Right cardiac atrium (tissue), 5 donors: ENCODE data around the gene ACOXL. TPM values are rescaled to one million over a fixed set of nuclear protein-coding genes. Genes with fewer than 3 reads are reported as not detected.

Source experiments
- ATAC-seq, 2 donors: fragments of 200-7000 bp; cut with Tn5 transposase; one replicate each; pipeline versions ENCODE4 v1.8.0 to v1.9.1; 2020; ENCODE audit warnings: moderate library complexity in 2 of 2, mild to moderate bottlenecking in 1 of 2
- DNase-seq, 3 donors: peaks; one replicate each; pipeline ENCODE4 v3.0.0-alpha.2; 2020
- H3K27ac ChIP-seq: one replicate; pipeline ENCODE4 v1.5.1; 2013; ENCODE audit warnings: mild to moderate bottlenecking, low read length, control low read depth, moderate library complexity
- H3K27me3 ChIP-seq: one replicate; pipeline ENCODE4 v1.6.1; 2013; ENCODE audit not compliant: control insufficient read depth, insufficient read depth
- H3K4me1 ChIP-seq: one replicate; pipeline ENCODE4 v1.6.1; 2013; ENCODE audit warnings: low read length; ENCODE audit not compliant: control insufficient read depth, insufficient read depth
- H3K4me3 ChIP-seq: one replicate; pipeline ENCODE4 v1.5.1; 2013; ENCODE audit warnings: low read length, control low read depth
- H3K9me3 ChIP-seq: one replicate; pipeline ENCODE4 v1.6.1; 2013; ENCODE audit warnings: low read length; ENCODE audit not compliant: control insufficient read depth
- WGBS: extraction: QIAGEN DNeasy Blood & Tissue Kit; methylation state at CpG from one replicate; pipeline ENCODE4 v1.1.7; 2013; 5-methylcytosine and 5-hydroxymethylcytosine counted together
- intact Hi-C, 4 donors: fragments of 100-400 bp; cut with DNase I; formaldehyde crosslinking; loops; one replicate each; pipeline versions ENCODE4 v1.11.0 to v1.14.0; 2022 to 2023
- polyA plus RNA-seq: library from polyadenylated mRNA; stranded (reverse); fragments of 200-250 nt; gene quantifications from one replicate; pipeline ENCODE4 v1.2.3, GENCODE V29; 2013
- total RNA-seq, 4 donors: library from RNA; stranded (reverse); fragmentation: NEBNext Ultra II Directional; extraction: Animal tissue kit (Norgen Biotek cat#: 25700); gene quantifications; one replicate each; pipeline ENCODE4 v1.2.1, GENCODE V29; 2021
- donor health status: healthy with polysubstance abuse.
- donor health status: DM: no; HTN: yes; CAD: no.
- donor health status: DM: no; HTN: no; CAD: no.
- donor health status: DM: no; HTN: yes; CAD: no; lungs with severe emphysema.
- donor health status: DM: yes; HTN: yes; CAD: no.

The ACOXL gene
- total and polyA plus RNA-seq, 5 donors = 0.02 TPM; not detected in 4

DNA sequence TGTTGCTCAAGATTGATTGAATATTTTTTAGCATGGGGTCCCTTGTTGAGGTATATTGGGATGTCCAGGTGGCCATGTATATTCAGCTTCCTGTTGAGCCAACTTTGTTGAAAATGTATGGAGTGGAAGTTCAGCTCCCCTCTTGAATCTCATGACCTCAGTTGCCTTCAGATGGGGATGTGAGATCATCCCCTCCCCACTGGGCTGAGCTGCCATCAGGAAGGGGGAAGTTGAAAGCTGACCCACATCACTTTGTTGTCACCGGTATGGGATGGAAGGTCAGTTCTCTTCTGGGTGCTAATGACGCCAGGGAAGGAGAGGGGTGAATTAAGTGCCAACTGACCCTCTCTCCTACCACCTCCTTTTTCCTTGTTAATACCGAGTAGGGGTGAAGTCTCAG, 33.9 kb downstream of the ACOXL start:
- H3K27me3 ChIP-seq = no peaks in the 10 kb centered on the region
- H3K4me1 ChIP-seq = no peaks in the 10 kb centered on the region
- H3K9me3 ChIP-seq = no peaks in the 10 kb centered on the region
- H3K27ac ChIP-seq = no peak overlapping the region
- H3K4me3 ChIP-seq = no peak overlapping the region
- WGBS = 83% methylated on average over 3 of the region's 3 CpGs
- intact Hi-C loops = no loop called here
- no peak for ATAC-seq
- DNase-seq = no peak

GRCh38 chr2:110768591-110768990, 36.2 kb downstream of the ACOXL start:
- H3K27ac ChIP-seq = no peak overlapping the region
- ATAC-seq (no peak), DNase-seq (no peak)
- H3K4me3 ChIP-seq = no peak overlapping the region
- H3K27me3 ChIP-seq = no peaks in the 10 kb centered on the region
- 80% methylated on average over 10 of the region's 10 CpGs for WGBS
- intact Hi-C loops = no loop called here
- H3K9me3 ChIP-seq = no peaks in the 10 kb centered on the region
- peaks cover 6% of the 10 kb centered on the region for H3K4me1 ChIP-seq

DNA sequence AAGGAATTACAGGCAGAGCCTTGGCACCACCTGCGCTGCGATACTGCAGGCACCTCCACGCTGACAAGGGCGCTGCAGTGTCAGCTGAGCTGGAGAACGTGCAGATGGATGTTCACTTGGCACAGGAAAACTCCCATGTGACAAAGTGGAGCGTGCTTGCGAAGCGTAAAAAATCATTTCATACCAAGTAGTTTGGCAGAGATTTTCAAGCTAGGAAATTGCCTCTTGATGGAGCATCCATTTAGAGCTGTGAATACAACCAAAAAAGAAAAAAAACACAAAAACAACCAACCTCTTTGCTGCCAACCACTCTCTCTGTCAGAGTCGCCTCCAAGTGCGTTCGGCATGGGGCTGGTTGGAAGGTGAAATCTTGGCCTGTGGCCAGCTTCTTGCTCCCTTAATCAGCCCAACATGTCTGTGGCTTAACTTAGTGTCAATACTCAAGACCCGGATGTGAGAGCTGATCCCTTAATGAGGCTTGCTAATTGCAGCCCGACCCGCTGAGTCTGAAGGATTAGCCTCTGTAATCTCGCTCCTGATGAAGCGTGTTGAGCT, 38.1 kb downstream of the ACOXL start:
- H3K27me3 ChIP-seq = no peaks in the 10 kb centered on the region
- ATAC-seq (peak; percentile 15 to 57), DNase-seq (peak in 2 of 3 donors; percentile 71 to 73)
- WGBS = 25% methylated on average over 16 of the region's 16 CpGs
- intact Hi-C loops = no loop called here
- H3K9me3 ChIP-seq = no peaks in the 10 kb centered on the region
- H3K27ac ChIP-seq = peak overlapping the region; percentile 79
- H3K4me1 ChIP-seq = peaks cover 9% of the 10 kb centered on the region
- H3K4me3 ChIP-seq = no peak overlapping the region

DNA sequence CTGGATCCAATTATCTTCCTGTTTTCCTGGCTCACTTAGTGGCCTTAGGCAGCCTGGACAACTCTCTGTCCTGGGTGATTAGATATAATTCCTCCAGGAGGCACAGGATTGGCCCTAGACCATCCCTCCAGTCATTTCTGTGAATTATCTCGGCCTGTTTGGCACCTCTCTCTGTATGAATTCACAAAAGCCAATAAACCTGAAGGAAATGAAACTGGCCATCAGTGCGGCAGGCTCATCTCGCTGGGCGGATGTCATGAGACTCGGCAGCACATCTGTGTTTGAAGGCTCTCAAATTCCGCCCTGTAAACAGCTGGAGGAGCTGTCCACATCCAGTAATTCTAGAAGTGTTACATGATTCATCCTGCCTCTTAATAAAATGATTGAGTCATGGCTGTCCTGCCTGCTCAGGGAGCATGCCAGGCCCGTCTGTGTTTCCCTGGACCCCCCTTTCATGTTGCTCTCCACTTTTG, 38.6 kb downstream of the ACOXL start:
- peak in 2 of 3 donors; percentile 17 to 53 for DNase-seq
- intact Hi-C loops = no loop called here
- Histone ChIP-seq H3K4me3 (no peak overlapping the region), H3K4me1 (peaks cover 9% of the 10 kb centered on the region), H3K27ac (peak overlapping the region; percentile 79), H3K9me3 (no peaks in the 10 kb centered on the region), H3K27me3 (no peaks in the 10 kb centered on the region)
- WGBS = 21% methylated on average over 7 of the region's 7 CpGs
- ATAC-seq = peak; percentile 27 to 63

DNA sequence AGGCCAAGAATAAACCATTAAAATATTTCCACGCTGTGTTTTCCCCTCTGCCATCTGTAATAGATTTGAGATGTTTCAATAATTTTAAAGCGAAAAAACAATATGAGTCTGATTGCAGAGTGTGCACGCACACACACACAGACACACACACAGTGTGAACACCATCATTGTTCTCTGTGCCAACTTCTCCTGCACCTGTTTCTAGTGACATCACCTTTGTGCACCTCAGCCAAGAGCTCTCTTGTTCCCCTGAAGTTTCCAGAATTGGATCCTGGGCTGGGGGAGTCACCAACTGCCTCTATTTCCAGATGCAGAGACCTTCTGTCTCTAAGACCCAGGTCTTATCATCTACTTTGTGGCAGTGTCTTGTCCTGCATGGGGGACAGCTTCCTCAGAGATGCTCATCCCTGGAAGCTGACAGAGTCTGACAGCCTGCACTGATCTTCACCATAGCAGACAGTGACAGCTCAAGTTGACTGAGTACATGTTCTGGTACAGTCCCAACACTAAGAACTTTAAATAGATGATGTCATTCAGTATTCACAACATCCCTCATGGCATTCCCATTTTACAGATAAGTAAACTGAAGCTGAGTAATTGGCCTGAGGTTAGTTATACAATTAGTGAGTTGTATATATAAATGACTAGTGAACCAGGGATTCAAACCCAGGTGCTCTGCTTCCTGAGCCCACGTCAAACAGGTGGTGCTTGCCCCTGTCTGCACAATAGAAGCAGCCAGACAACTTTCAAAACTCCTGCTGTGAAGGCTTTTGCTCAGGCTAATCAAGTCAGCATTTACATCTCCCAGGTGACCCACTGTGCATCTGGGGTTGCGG, 39.4 kb downstream of the ACOXL start:
- Histone ChIP-seq H3K27ac (peak overlapping the region; percentile 49), H3K27me3 (no peaks in the 10 kb centered on the region), H3K9me3 (no peaks in the 10 kb centered on the region), H3K4me3 (no peak overlapping the region), H3K4me1 (peaks cover 9% of the 10 kb centered on the region)
- DNase-seq (no peak), ATAC-seq (no peak)
- WGBS = 67% methylated on average over 5 of the region's 5 CpGs
- intact Hi-C loops = no loop called here

DNA sequence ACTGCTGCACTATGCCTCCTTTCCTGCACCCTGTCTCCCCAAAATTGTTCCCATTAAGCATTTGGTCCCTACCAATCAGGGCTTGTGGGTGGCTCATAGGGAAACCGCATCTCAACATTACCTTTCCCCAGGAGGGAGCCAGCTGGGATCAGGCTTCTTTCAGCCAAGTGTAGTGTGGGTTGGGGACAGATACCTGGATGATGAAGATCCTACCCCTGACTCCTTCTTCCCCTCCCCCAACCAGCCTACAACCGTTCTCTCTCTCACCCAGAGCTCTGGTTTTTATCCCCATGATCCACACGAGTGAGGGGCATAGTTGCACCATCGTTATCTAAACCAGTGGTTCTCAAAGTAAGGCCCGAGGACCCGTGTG, 40.0 kb downstream of the ACOXL start:
- ATAC-seq (no peak), DNase-seq (no peak)
- peaks cover 9% of the 10 kb centered on the region for H3K4me1 ChIP-seq
- H3K27me3 ChIP-seq = no peaks in the 10 kb centered on the region
- 59% methylated on average over 6 of the region's 6 CpGs for WGBS
- H3K4me3 ChIP-seq = no peak overlapping the region
- no peak overlapping the region for H3K27ac ChIP-seq
- intact Hi-C loops = no loop called here
- H3K9me3 ChIP-seq = no peaks in the 10 kb centered on the region

DNA sequence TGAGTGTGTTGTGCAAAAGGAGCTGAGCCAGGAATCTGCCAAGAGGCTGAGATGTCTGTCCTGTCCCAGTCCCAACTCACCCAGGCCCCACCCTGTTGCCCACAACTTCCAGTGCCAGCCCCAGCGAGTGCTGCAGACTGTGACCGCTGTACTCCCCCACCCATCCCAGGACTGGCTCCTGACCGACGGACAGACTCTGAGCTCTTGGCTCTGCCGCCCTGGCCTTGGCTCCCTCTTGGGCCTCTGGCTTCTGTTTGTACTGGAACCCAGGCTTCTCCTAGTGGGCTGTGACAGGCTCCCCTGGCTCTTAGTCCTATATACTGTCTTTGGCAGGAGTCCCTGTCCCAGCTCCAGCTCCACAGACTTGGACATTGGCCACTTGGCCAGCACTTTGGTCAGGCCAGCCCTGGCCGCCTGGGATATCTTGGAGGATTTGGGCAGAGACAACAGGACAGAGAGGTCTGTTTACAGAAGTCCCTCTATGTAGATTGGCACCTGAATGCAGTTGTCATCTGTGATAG, 41.1 kb downstream of the ACOXL start:
- no peaks in the 10 kb centered on the region for H3K27me3 ChIP-seq
- peak overlapping the region; percentile 21 for H3K27ac ChIP-seq
- 24% methylated on average over 6 of the region's 6 CpGs for WGBS
- peaks cover 9% of the 10 kb centered on the region for H3K4me1 ChIP-seq
- no peak overlapping the region for H3K4me3 ChIP-seq
- peak; percentile 83 to 92 for ATAC-seq
- H3K9me3 ChIP-seq = no peaks in the 10 kb centered on the region
- DNase-seq = peak; percentile 69 to 93 (median 92)
- intact Hi-C loops = no loop called here

GRCh38 chr2:110774701-110775100, 42.3 kb downstream of the ACOXL start:
- intact Hi-C loops = no loop called here
- 75% methylated on average over 2 of the region's 2 CpGs for WGBS
- no peak overlapping the region for H3K27ac ChIP-seq
- no peak for ATAC-seq
- H3K4me1 ChIP-seq = peaks cover 9% of the 10 kb centered on the region
- H3K9me3 ChIP-seq = no peaks in the 10 kb centered on the region
- no peak for DNase-seq
- H3K27me3 ChIP-seq = no peaks in the 10 kb centered on the region
- no peak overlapping the region for H3K4me3 ChIP-seq

DNA sequence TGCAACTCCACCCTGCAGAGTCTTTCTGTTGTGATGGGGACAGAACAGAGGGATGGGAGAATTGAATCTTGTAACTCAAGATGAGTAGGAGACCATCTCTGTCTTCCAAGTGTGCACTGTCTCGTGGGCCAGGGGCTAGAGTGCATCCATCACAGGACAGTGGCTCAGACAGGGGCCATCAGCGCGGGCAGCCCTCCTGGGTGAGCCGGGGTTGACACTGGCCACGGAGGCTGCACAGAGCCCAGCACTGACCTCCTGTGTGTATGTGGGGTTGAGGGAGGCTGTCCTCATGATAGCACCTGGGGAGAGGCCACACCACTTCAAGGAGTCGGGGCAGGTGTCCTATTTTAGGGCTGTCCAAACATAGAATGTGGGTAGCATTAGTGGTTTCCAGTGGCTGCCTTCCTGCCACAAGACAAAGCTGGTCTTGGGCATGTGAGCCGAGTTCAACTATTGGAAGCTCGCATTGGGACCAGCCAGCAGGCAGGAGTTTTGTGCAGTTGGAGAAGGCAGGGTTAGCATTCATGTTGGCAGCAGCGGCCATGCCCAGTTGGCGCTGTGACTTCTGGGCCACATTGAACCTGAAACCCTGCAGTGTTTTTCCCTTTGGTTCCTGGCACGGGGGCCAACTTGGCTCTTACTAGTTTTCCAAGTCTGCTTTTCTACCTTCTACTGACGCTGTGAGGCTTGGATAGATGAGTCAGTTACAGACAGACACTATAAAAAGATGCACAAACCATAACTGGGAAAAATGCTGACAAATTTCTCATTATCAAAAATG, 45.3 kb downstream of the ACOXL start:
- no peak for ATAC-seq
- H3K4me1 ChIP-seq = peaks cover 3% of the 10 kb centered on the region
- WGBS = 85% methylated on average over 12 of the region's 12 CpGs
- H3K27me3 ChIP-seq = no peaks in the 10 kb centered on the region
- no peak overlapping the region for H3K27ac ChIP-seq
- no peak overlapping the region for H3K4me3 ChIP-seq
- no peak for DNase-seq
- no peaks in the 10 kb centered on the region for H3K9me3 ChIP-seq
- intact Hi-C loops = no loop called here

DNA sequence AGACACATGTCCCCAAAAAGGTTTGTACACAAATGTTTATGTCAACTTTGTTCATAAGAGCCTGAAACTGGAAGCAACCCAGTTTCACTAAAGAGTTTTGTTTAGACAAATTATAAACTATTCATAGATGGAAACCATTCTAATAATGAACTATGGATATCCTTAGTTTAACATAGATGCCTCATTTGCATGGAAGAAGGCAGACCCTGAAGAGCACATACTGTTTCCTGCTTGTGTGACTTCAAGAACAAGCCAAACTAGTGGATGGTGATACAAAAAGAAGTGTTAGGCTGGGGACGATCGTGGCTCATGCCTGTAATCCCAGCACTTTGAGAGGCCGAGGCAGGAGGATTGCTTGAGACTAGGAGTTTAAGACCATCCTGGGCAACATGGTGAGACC, 48.1 kb downstream of the ACOXL start:
- H3K4me3 ChIP-seq = no peak overlapping the region
- WGBS = 94% methylated on average over 3 of the region's 3 CpGs
- ATAC-seq = no peak
- intact Hi-C loops = no loop called here
- no peaks in the 10 kb centered on the region for H3K9me3 ChIP-seq
- no peaks in the 10 kb centered on the region for H3K27me3 ChIP-seq
- H3K4me1 ChIP-seq = no peaks in the 10 kb centered on the region
- DNase-seq = no peak
- H3K27ac ChIP-seq = no peak overlapping the region
